ENCODE measurements around the gene TNC.

DNA sequence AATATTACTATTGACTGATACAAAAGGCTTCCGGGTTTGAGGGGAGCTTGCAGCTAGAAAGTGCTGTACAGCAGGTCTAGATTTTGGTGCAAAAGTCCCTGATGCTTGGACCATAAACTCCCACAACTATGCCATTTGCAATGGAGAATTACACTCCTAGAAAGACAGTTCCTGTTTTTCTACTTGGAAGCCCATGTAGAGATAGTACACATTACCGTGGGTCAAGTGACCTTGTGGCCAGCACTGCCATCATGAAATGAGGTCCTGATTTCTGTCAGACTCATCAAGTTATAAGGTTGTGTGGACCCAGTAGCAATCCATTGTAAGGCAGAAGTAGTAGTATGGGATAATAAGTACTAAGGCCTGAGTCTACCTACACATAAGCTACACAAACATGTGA, 144.7 kb downstream of the TNC start:
- TF ChIP-seq, protein P1, sequence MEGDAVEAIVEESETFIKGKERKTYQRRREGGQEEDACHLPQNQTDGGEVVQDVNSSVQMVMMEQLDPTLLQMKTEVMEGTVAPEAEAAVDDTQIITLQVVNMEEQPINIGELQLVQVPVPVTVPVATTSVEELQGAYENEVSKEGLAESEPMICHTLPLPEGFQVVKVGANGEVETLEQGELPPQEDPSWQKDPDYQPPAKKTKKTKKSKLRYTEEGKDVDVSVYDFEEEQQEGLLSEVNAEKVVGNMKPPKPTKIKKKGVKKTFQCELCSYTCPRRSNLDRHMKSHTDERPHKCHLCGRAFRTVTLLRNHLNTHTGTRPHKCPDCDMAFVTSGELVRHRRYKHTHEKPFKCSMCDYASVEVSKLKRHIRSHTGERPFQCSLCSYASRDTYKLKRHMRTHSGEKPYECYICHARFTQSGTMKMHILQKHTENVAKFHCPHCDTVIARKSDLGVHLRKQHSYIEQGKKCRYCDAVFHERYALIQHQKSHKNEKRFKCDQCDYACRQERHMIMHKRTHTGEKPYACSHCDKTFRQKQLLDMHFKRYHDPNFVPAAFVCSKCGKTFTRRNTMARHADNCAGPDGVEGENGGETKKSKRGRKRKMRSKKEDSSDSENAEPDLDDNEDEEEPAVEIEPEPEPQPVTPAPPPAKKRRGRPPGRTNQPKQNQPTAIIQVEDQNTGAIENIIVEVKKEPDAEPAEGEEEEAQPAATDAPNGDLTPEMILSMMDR (IDR thresholded peaks at IDR 0.05; ENCODE audit: insufficient read depth, low read length, poor library complexity, severe bottlenecking): no peak
- TF ChIP-seq EZH2phosphoT487 (conservative IDR thresholded peaks at IDR 0.05; ENCODE audit: low read length): no peak

All from SU-DHL-6 (cell line).